ENCODE results near the gene SYT17.

SYT17 gene

DNA sequence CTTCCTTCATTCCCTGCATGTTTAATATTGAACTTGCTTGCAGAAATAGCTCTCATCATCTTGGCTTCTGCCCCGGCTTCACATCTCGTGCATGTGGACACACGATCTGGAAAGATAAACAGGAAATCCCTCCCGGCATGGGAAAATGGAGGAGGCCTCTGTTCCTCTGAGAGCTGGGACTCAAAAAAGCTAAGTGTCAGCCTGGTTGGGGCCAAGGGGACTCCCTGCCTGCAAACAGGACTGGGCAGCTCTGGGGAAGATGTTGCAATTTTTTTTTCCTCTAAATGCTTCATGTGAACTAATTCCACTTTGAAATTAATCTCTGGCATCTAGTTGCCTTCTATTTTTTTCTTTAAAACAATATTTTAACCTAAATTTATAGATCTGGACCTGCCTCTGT is 29.4 kb upstream of the SYT17 start:
- DNase-seq (ENCODE audit: low spot score), result no peak

DNA sequence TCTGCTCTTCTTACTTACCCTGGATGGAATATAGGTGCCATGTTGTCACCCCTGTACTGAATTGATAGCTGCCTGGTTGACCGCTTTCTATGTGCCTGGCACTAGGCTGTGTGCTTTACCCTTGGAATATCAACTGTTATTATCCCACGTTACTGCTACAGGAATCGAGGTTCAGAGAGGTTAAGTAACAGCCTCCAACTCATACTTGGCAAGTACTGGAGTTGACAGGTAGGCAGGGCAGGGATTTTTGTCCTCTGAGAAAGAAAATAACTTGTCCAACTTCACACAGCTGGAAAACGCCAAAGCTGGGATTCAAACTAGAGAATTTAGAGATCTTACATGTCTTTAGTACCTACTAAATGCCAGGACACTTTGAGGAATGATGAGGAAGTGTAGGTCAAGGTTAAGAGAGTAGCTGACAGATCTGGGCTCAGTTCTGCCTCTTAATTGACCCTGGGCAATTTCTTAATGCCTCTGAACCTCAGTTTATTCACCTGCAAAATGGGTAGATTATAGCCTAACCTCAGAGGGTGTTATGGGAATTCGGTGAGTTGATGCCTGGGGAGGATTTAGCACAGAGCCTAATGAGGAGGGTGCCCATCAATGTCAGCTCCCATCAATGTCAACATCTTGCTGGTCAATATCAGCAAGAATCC is 28.5 kb upstream of the SYT17 start:
- no peak for DNase-seq (ENCODE audit: low spot score)

DNA sequence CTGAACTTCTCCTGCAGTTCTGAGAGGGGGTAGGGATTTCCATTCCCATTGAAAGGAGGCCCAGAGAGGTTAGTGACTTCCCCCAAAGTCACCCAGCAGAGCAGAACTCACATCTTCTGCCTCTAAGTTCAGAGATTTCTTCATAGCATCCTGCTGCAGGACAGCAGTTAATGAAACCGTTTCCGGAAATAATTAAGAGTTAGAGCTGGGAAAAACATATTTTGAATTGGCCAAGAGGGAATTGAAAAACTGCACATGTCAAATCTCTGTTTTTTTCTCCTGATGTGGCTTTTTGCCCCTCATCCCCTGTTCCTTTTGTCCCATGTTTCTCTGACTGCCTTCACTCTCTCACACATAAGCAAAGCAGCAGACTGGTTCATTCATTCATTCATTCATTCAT is 27.6 kb upstream of the SYT17 start:
- no peak for DNase-seq (ENCODE audit: low spot score)

DNA sequence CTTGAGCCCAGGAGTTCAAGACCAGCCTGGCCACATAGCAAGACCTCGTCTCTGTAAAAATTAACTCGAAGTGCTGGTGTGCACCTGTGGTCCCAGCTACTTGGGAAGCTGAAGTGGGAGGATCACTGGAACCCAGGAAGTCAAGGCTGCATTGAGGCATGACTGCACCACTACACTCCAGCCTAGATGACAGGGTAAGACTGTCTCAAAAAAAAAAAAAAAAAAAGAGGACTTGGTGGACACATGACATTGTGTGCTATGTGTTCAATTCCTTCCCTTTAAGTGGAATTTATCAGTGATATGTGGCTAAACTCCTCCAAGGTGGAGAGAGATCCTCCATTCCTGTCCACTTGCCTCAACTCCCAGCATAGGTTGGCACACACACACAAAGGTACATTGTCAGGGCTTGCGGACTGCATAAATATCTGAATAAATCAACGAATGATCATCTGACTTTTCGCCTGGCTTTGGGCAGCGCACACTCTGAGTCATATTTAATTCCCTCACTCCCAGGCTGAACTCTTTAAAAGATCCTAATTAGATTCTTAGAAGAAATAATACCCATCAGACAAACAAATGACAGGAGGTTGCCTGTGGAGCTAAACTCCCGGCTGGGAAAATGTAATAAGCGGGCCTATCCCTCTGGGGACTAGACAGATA is 25.0 kb upstream of the SYT17 start:
- DNase-seq (ENCODE audit: low spot score), result no peak

DNA sequence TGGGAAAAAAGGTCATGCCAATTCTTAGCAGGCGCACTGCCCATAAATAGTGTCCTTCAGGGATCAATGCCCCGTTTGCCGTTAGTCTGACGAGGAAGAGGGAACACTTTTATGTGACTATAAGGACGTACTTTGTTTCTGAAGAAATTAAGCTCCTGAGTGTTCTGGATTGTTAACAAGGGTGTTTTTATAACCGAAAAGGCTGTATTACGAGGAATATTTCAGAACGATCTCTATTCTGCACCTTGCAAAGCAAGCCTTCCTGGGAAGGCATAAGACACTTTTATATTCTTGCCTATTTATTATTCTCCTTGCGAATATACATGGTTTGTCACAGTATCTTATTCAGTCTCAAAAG is 24.5 kb upstream of the SYT17 start:
- no peak for DNase-seq (ENCODE audit: low spot score)

DNA sequence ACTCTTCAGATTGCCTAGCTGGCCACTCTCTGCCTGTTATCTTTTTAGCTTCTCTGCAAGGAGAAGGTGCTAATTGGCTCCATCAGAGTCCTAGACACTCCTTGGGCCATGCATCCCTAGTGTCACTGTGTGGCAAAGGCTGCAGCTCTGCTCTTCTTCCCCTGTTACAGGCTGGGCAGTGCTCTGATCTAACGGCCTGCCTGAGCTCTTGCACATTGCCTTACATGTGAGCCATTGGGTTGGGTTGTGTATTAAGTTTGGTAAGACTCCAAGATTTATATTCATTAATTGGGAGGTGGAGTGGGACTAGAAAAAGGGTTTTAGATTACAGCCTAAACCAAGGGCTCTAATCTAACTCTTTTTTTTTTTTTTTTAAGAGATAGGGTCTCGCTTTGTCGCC is 23.0 kb upstream of the SYT17 start:
- DNase-seq (ENCODE audit: low spot score), result no peak

DNA sequence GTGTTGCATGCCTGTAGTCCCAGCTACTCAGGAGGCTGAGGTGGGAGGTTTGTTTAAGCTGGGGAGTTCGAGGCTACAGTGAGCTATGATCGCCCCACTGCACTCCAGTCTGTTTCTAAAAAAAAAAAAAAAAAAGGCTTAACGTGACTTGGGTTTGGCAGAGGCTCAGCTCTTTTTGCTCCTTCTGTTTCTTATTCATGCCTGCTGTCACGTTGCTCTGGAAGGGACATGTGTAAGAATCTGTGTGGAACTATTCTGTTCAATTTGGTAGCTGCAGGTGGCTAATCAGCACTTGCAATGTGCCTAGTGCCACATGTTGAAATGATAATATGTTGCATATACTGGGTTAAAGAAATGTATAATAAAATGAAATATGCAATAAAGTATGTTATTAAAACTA is 20.9 kb upstream of the SYT17 start:
- DNase-seq (ENCODE audit: low spot score), result no peak

DNA sequence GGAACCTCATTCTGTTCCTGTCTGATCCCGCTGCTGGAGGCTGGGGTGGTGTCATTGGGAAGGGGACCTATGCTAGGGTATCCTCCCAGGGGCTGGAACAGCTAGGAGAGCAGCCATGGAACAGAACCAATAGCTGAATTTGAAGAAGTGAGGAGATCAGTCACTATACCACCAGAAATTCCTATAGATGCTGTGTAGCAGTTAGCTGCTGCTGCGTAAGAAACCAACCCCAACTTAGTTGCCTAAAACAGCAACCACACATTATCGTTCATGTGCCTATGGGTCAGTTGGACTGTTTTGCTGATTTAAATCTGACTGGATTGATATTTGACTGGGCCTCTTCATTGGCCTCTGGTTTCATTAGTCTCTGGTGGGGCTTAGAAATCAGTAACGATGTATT is 20.4 kb upstream of the SYT17 start:
- no peak for DNase-seq (ENCODE audit: low spot score)

DNA sequence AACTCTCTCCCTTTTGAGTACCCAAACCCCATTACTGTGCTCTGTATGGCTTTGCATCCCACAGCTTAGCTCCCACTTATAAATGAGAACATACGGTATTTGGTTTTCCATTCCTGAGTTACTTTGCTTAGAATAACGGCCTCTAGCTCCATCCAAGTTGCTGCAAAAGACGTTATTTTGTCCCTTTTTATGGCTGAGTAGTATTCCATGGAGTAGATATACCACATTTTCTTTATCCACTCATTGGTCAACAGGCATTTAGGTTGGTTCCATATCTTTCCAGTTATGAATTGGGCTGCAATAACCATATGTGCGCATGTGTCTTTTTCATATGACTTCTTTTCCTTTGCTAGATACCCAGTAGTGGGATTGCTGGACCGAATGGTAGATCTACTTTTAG is 19.9 kb upstream of the SYT17 start:
- DNase-seq (ENCODE audit: low spot score), result no peak

DNA sequence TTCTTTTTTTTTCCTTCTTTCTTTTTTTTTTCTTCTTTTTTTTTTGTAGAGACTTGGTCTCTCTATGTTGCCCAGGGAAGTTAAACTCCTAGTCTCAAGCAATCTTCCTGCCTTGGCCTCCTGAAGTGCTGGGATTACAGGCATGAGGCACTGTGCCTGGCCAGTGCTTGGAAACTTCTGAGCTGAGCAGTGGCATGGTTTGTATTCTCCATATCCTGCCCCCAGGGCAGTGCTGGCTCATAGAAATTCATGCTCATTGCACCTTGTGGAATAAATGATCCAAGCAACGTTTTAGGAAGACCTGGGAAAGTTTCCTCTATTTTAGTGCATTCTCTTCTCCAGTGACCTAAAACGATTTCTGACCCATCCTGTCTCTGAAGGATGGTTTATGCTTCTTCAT is 16.7 kb upstream of the SYT17 start:
- DNase-seq (ENCODE audit: low spot score), result no peak

DNA sequence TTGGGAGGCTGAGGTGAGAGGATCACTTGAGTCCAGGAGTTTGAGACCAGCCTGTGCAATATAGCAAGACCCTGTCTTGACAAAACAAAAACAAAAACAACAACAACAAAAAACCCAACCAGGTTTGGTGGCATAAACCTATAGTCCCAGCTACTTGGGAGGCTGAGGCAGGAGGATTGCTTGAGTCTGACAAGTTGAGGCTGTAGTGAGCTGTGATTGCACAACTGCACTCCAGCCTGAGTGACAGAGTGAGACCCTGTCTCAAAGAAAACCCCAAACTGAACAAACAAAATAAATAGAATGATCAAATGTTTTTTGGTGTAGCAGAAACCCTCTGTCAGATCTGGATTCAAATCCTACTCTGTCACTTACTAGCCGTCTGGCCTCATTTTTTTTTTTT is 16.0 kb upstream of the SYT17 start:
- DNase-seq (ENCODE audit: low spot score), result no peak

DNA sequence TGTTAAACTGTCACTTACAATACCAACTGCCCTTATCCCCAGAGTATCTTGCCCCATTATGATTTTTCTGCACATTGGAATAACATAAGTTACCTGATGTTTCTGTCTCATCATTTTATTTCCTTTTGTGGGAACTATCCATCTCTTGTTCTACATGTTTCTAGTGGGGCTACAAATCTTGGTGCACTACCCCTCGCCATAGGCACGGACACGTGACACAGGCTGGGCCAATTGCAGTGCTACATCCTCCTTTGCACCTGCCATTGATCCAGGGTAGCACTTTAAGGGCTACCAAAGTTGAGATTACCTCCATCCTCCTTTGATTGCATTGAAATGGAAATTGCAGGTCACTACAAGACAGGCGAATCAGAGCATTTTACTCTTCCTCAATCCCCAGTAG is 14.2 kb upstream of the SYT17 start:
- DNase-seq (ENCODE audit: low spot score), result no peak

DNA sequence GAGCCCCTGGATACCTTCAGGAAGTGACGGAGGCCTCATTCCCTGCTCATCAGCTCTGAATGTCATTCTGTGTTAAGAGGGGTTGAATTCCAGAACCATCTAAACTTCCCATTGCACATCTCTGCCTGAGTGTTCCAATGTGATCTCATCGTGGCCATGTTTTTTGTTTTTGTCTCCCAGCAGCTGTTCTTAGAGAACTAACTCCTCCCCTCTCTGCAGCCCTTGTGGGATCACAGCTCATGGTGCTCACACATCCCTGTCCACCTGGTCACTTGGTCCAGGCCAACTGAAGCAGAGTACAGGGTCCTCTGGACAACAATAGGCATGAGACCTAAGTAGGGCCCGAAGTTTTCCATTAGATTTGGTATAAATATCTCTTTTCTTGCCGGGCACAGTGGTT is 6.0 kb upstream of the SYT17 start:
- no peak for DNase-seq (ENCODE audit: low spot score)

DNA sequence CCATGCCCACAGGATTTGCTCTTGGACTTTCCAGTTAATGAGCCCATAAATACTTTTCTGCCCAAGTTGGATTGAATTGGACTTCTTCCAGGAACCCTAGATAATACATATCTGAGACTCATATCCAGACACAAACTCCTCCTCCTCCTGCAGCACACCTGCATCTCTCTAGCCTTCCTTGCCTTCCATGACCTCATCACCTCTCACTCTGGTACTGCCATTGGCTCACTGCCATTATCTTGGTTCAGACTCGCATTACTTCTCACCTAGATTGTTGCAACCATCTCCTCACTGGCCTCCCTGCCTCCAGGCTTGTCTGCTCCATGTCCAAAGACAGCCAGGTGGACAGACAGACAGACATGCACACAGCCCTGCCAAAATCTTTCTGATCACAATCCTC is 4.8 kb upstream of the SYT17 start:
- DNase-seq (ENCODE audit: low spot score), result no peak

DNA sequence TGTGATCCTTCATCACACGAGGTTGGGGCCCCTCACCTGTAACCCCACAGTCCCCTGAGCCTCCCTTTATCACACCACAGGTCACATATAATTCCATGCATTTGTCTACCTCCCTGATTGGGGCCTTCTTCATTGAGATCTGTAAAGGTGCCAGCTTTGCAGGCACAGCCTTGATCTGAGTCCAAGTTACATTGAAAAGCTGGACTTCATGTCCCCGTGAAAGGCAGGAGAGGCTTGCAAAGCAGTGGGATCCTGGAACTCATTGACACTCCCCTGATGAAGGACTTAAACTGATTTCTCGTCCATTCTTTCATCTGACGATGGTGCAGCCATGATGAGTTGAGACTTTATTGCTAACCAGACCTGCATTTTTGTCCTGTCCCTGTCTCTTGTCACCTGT is 3.8 kb upstream of the SYT17 start:
- DNase-seq (ENCODE audit: low spot score), result no peak

DNA sequence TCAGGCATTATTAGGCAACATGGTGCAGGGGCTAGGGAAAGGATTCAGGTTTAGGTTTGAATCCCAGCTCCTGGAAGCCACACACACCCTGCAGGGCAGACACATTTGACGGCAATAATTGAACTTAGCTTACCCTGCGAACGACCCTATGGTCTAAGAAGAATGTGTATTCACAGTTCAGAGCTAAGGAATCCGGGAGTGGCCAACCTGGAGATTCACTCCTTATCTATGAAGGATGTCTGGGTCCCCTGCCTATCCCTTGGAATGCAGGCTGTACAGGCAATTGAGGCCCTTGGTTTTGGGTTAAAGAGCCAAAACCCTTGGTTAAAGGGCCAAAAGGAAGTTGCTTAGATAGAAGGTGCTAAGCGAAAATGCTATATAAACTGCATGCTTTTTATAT is 2.9 kb upstream of the SYT17 start:
- no peak for DNase-seq (ENCODE audit: low spot score)

DNA sequence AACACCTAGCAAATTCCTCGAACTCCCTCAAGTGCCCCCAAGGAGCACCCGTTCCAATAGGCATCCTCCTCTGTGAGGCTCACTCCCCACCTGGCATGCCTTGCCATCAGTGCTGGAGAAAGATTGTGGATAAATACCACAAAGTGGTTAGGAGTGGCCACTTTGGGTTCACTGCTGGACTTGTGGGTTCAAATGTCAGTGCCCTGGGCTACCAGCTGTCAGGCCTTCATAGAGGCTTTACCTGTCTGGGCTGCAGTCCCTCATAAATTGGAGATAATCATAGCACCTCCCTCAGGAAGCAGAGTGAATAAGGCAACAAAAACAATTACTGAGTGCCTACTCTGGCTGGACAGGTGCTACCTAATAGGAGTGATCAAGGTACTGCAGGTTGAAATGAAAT is 1.5 kb upstream of the SYT17 start:
- no peak for DNase-seq (ENCODE audit: low spot score)

DNA sequence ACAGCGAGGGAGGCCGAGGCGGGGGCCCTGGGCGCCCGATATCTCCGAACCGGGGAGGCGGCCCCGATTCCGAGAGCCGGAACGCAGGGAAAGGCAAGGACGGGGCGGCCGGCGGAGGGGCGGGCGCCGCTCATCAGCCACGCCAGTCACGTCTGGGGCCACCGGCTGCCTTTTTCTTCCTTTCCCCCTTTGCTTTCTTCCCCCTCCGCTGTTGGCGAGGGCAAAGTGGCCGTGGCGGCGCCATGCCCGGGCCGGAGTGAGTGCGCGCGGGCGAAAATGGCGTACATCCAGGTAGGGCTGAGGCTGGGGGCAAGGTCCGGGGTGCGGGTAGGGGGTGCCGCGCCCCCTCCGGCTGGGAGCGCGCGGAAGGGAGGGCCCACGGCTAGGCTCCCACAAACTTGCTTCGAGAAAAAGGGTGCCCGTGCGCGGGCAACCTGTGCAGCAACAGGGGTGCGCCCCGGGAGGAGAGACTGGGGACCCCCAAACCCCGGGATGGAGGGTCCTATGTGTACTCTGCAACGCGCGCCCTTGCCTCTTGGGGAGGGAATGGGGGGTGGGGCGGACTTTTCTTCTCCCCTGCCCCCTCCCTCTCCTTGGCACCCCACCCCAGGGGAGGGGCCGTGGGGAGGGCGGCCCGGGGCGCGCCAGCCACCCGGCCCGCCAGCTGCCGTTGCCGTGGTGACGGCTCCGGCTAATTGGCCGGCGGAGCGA is 486 bp downstream of the SYT17 start:
- DNase-seq (ENCODE audit: low spot score), result no peak

DNA sequence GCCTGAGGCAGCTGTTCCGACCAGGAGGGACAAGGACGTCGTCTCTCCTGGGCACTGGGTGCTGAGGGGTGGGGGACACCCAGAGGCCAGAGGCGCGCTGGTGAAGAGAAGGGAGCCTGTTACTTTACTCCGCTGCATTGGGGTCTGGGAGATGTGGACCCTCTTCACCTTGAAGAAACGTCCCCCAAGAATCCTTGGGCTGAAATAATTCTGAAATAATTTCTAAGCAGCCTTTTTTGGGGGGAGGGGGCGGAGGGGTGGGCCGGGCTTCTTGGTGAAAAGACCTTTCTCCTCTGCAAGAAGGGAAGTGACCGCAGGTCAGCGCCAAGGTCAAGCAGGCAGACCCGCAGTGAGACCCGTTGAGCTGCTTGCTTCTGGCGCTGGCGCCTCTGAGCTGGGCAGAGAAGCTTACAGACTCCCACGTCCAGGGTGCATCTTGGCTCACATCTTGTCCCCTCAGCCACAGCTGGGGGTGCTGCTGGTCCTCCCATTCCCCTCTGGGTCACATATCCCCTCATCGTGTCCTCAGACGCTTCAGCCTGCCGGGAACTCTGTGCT is 1.1 kb downstream of the SYT17 start:
- DNase-seq (ENCODE audit: low spot score), result no peak

DNA sequence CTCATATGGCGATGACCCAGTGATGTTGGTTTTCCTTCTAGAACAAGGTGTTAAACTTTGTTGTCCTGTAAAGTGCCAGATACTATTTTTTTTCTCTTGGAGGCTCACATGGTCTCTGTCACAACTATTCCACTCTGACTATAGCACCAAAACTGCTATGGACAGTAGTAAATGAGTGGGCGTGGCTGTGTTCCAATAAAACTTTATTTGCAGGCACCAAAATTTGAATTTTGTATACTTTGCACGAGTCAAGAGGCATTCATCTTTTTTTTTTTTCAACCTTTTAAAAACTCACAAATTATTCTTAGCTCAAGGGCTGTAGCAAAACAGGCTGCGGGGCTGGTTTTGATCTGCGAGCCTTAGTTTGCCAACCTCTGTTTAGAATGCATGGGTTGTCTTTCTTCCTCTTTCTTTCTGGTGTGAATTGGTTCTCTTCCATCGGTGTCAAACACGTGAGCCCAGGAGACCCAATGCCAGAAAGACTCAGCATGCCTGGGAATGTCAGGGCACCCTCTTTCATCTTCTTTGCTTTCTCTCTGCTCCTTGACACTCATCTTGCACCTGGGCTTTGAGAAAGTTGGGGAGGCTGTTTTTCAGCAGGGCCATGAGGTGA is 2.1 kb downstream of the SYT17 start:
- no peak for DNase-seq (ENCODE audit: low spot score)

DNA sequence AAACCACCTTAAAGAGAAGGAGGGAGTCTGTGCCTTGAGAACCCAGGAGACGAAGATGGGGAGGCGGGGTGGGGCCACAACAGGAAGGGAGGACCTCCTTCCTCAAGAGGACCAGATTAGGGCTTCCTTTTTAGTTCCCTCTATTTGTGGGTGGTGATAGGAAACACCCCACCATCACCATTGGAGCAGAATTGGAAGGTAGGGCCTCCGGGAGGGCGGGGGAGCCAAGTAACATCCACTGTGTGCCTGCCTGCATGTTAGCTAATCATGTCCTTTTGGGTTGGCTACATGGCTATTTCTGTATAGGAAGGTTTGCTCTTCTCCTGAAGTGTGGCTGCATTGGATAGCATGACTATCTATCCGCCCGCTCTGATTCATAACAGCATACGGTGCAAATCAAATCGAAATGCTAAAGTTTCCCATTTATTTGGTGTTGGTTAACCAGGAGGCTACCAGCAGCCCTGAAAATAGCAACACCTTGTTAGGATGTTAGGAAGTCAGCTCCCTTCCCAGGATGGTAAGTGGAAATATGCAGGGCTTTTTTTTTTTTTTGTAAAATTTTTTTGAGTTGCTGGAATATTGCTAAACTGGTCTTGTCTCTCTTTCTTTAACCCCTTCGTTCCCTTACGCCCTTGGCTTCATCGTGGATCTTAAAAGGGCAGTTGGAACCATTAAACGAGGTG is 4.2 kb downstream of the SYT17 start:
- DNase-seq (ENCODE audit: low spot score), result no peak

DNA sequence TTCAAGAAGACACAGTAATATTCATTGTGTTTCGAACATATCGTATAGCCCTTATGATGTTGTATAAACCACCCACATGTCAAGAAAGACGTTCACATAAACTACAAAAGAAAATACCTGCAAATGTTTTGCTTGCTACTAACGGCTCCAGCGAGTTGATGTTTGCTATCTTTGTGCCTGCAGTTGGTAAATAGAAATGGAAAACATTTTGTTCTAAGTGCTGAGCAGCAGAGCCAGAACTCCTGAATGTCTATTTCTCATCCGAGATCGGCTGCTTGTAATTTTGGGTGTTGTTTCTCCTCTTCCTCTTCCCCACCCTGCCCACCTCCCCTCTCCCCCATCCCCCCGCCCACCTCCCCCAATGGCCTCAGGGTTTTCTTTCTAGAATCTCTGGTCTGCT is 5.0 kb downstream of the SYT17 start:
- no peak for DNase-seq (ENCODE audit: low spot score)
